GM23248 (cell line): ENCODE data around the gene UMOD. TPM values are rescaled to one million over a fixed set of nuclear protein-coding genes. Genes with fewer than 3 reads are reported as not detected.

Source experiments
- DNase-seq: peaks from one replicate; pipeline ENCODE4 v3.0.0-alpha.2; 2015
- H2AFZ ChIP-seq: fragments of 200-600 bp; sonication (generic); 2 replicates; pipeline ENCODE4 v1.6.1; 2016; ENCODE audit warnings: antibody characterized with exemption
- H3F3A ChIP-seq: fragments of 200-600 bp; sonication (generic); 2 replicates; pipeline ENCODE4 v1.6.1; 2016; ENCODE audit warnings: mild to moderate bottlenecking, antibody characterized with exemption, mixed run types; ENCODE audit not compliant: insufficient read depth
- H3K27ac ChIP-seq: fragments of 200-600 bp; sonication (generic); 2 replicates; pipeline ENCODE4 v1.5.1; 2016; ENCODE audit warnings: mild to moderate bottlenecking
- H3K27me3 ChIP-seq: fragments of 200-600 bp; sonication (generic); replicated peaks from 2 replicates; pipeline ENCODE4 v1.6.1; 2016; ENCODE audit warnings: mild to moderate bottlenecking; ENCODE audit not compliant: insufficient read depth
- H3K36me3 ChIP-seq: fragments of 200-600 bp; sonication (generic); 2 replicates; pipeline ENCODE4 v1.6.1; 2016; ENCODE audit warnings: low read depth, mild to moderate bottlenecking
- H3K4me1 ChIP-seq: fragments of 200-600 bp; sonication (generic); 2 replicates; pipeline ENCODE4 v1.6.1; 2016; ENCODE audit warnings: mild to moderate bottlenecking; ENCODE audit not compliant: insufficient read depth
- H3K4me2 ChIP-seq: fragments of 200-600 bp; sonication (generic); one replicate; pipeline ENCODE4 v1.6.1; 2016; ENCODE audit warnings: mild to moderate bottlenecking; ENCODE audit not compliant: unreplicated experiment
- H3K4me3 ChIP-seq: fragments of 200-600 bp; sonication (generic); 2 replicates; pipeline ENCODE4 v1.5.1; 2016; ENCODE audit warnings: mild to moderate bottlenecking
- H3K79me2 ChIP-seq: fragments of 200-600 bp; sonication (generic); 2 replicates; pipeline ENCODE4 v1.6.1; 2016; ENCODE audit warnings: mild to moderate bottlenecking; ENCODE audit not compliant: insufficient read depth
- H3K9ac ChIP-seq: fragments of 200-600 bp; sonication (generic); 2 replicates; pipeline ENCODE4 v1.6.1; 2016; ENCODE audit warnings: mild to moderate bottlenecking
- H3K9me2 ChIP-seq: fragments of 200-600 bp; sonication (generic); 2 replicates; pipeline ENCODE4 v1.6.1; 2016; ENCODE audit warnings: mixed run types, mild to moderate bottlenecking, moderate library complexity; ENCODE audit not compliant: insufficient read depth
- H3K9me3 ChIP-seq: fragments of 200-600 bp; sonication (generic); one replicate; pipeline ENCODE4 v1.6.1; 2017; ENCODE audit warnings: low read depth
- H4K20me1 ChIP-seq: fragments of 200-600 bp; sonication (generic); 2 replicates; pipeline ENCODE4 v1.6.0; 2016; ENCODE audit not compliant: insufficient read depth
- EZH2 ChIP-seq: fragments of 200-600 bp; sonication (generic); IDR thresholded peaks from 2 replicates; pipeline ENCODE4 v1.6.1; 2018; ENCODE audit warnings: antibody characterized with exemption, mild to moderate bottlenecking; ENCODE audit not compliant: insufficient read depth, poor library complexity, severe bottlenecking
- EZH2phosphoT487 ChIP-seq: fragments of 200-600 bp; sonication (generic); IDR thresholded peaks from 2 replicates; pipeline ENCODE4 v1.6.1; 2018; ENCODE audit warnings: antibody characterized with exemption, moderate library complexity, mild to moderate bottlenecking, low read depth; ENCODE audit not compliant: insufficient read depth
- WGBS, 2 experiments: methylation state at CpG; one replicate each; pipeline ENCODE4 v1.1.6; 2015 to 2017; ENCODE audit warnings: low lambda C conversion rate in 2 of 2, low coverage in 1 of 2; ENCODE audit errors: missing lambda C conversion rate in 2 of 2; 5-methylcytosine and 5-hydroxymethylcytosine counted together
- in situ Hi-C: fragments of 300-500 bp; cut with MboI; formaldehyde crosslinking; loops from 2 replicates; pipeline ENCODE4 v1.15.0; 2020
- polyA plus RNA-seq: library from polyadenylated mRNA; unstranded; fragments of >200 nt; fragmentation: Nextera tagmentation; extraction: Ambion mirVana; gene quantifications from 2 replicates; pipeline ENCODE4 v1.2.1, GENCODE V29; 2016
- total RNA-seq: library from RNA; depleted of rRNA; stranded (reverse); fragments of >200 nt; shearing (Covaris generic); gene quantifications from 2 replicates; pipeline ENCODE4 v1.2.3, GENCODE V29; 2014

The UMOD gene
- total and polyA plus RNA-seq, 2 experiments from 2014 or later = not detected

- no peaks in the 10 kb centered on the region for H3K4me1 ChIP-seq
- 26 to 32% methylated on average over 11 of the region's 11 CpGs for WGBS, 2 experiments
- H4K20me1 ChIP-seq = no peaks in the 10 kb centered on the region
- H3K9me2 ChIP-seq = no peaks in the 10 kb centered on the region
- H3K4me2 ChIP-seq = no peak overlapping the region
- in situ Hi-C loops = no loop called here
- H3K4me3 ChIP-seq = no peak overlapping the region
- H3K9ac ChIP-seq = no peak overlapping the region
- no peak for DNase-seq
- no peaks in the 10 kb centered on the region for H3K79me2 ChIP-seq
- no peak overlapping the region for H3K27ac ChIP-seq
- H3K27me3 ChIP-seq = no peaks in the 10 kb centered on the region
- no peak overlapping the region for H2AFZ ChIP-seq
- no peaks in the 10 kb centered on the region for H3K36me3 ChIP-seq
- no peaks in the 10 kb centered on the region for H3F3A ChIP-seq
- H3K9me3 ChIP-seq = no peaks in the 10 kb centered on the region
- no peak for TF ChIP-seq EZH2phosphoT487
- TF ChIP-seq EZH2 = no peak
These were observed 41.8 kb downstream of the UMOD start for GRCh38 chr16:20310421-20311395.

- H3K9ac ChIP-seq = no peak overlapping the region
- TF ChIP-seq EZH2 (no peak), EZH2phosphoT487 (no peak)
- H3K9me3 ChIP-seq = no peaks in the 10 kb centered on the region
- H3K79me2 ChIP-seq = no peaks in the 10 kb centered on the region
- no peaks in the 10 kb centered on the region for H3F3A ChIP-seq
- H3K36me3 ChIP-seq = no peaks in the 10 kb centered on the region
- no peak for DNase-seq
- no peaks in the 10 kb centered on the region for H3K9me2 ChIP-seq
- in situ Hi-C loops = no loop called here
- no peak overlapping the region for H3K4me3 ChIP-seq
- H3K27ac ChIP-seq = no peak overlapping the region
- H3K27me3 ChIP-seq = no peaks in the 10 kb centered on the region
- 27 to 36% methylated on average over 6 of the region's 6 CpGs for WGBS, 2 experiments
- H2AFZ ChIP-seq = no peak overlapping the region
- no peaks in the 10 kb centered on the region for H3K4me1 ChIP-seq
- H3K4me2 ChIP-seq = no peak overlapping the region
- no peaks in the 10 kb centered on the region for H4K20me1 ChIP-seq
These were observed 42.7 kb downstream of the UMOD start for GRCh38 chr16:20309786-20310185.

- no peak overlapping the region for H3K4me2 ChIP-seq
- H3K9ac ChIP-seq = no peak overlapping the region
- no peaks in the 10 kb centered on the region for H4K20me1 ChIP-seq
- H3K4me3 ChIP-seq = no peak overlapping the region
- H3K36me3 ChIP-seq = no peaks in the 10 kb centered on the region
- no peak overlapping the region for H3K27ac ChIP-seq
- H3K4me1 ChIP-seq = no peaks in the 10 kb centered on the region
- in situ Hi-C loops = no loop called here
- DNase-seq = no peak
- WGBS, 2 experiments = 16 to 18% methylated on average over 4 of the region's 4 CpGs
- no peaks in the 10 kb centered on the region for H3F3A ChIP-seq
- no peaks in the 10 kb centered on the region for H3K79me2 ChIP-seq
- H3K9me3 ChIP-seq = no peaks in the 10 kb centered on the region
- TF ChIP-seq EZH2phosphoT487 = no peak
- TF ChIP-seq EZH2 = no peak
- no peaks in the 10 kb centered on the region for H3K27me3 ChIP-seq
- H3K9me2 ChIP-seq = no peaks in the 10 kb centered on the region
- no peak overlapping the region for H2AFZ ChIP-seq
These were observed 43.5 kb downstream of the UMOD start for GRCh38 chr16:20308801-20309590.

- no peaks in the 10 kb centered on the region for H4K20me1 ChIP-seq
- H3K27ac ChIP-seq = no peak overlapping the region
- no peak overlapping the region for H3K4me2 ChIP-seq
- no peaks in the 10 kb centered on the region for H3K79me2 ChIP-seq
- H3K27me3 ChIP-seq = no peaks in the 10 kb centered on the region
- DNase-seq = no peak
- no peak overlapping the region for H2AFZ ChIP-seq
- 12 to 20% methylated on average over 4 of the region's 4 CpGs for WGBS, 2 experiments
- H3K9ac ChIP-seq = no peak overlapping the region
- no peaks in the 10 kb centered on the region for H3K36me3 ChIP-seq
- no peak for TF ChIP-seq EZH2phosphoT487
- no peak for TF ChIP-seq EZH2
- no peaks in the 10 kb centered on the region for H3K9me2 ChIP-seq
- in situ Hi-C loops = no loop called here
- no peaks in the 10 kb centered on the region for H3F3A ChIP-seq
- H3K4me3 ChIP-seq = no peak overlapping the region
- H3K9me3 ChIP-seq = no peaks in the 10 kb centered on the region
- no peaks in the 10 kb centered on the region for H3K4me1 ChIP-seq
These were observed 44.2 kb downstream of the UMOD start for GRCh38 chr16:20308266-20308665.
